Adrenal gland (tissue), 5 donors: ENCODE results near the gene KIF26A.

ENCODE experiments used
- CTCF ChIP-seq, 6 experiments: fragments of 450-650 bp in 4 of 6; fragments of 200-600 bp in 2 of 6; sonication (generic) in 1 of 6; IDR thresholded peaks; 1 replicate in 5 of 6; 2 replicates in 1 of 6; pipeline versions ENCODE4 v1.5.1 to v1.8.0; 2016 to 2021; ENCODE audit warnings: antibody characterized with exemption in 6 of 6, mild to moderate bottlenecking in 2 of 6, moderate library complexity in 1 of 6
- POLR2A ChIP-seq, 2 donors: fragments of 450-650 bp; IDR thresholded peaks; one replicate each; pipeline ENCODE4 v1.6.1; 2017; ENCODE audit warnings: antibody characterized with exemption in 2 of 2, mild to moderate bottlenecking in 2 of 2, moderate library complexity in 1 of 2
- donor health status: DM: no; HTN: no; CAD: no.

GRCh38 chr14:104182857-104183425 is 44.6 kb downstream of the KIF26A start:
- TF ChIP-seq CTCF (IDR thresholded peaks at IDR 0.05) (no peak), POLR2A (IDR thresholded peaks at IDR 0.05) (no peak)
